HEK293 (cell line): ENCODE results near the gene DPP9.

ENCODE experiments used
- CTCF ChIP-seq: fragments of 450-650 bp; formaldehyde crosslinking; IDR thresholded peaks from 2 replicates; pipeline ENCODE4 v1.5.1; 2016; ENCODE audit warnings: missing biosample characterization, missing genetic modification characterization
- TCF7L2 ChIP-seq: IDR thresholded peaks from 2 replicates; pipeline ENCODE4 v1.6.1; 2011; ENCODE audit warnings: low read depth, mild to moderate bottlenecking, inconsistent platforms, low read length, moderate library complexity, borderline replicate concordance
- TRIM28 ChIP-seq: IDR thresholded peaks from 2 replicates; pipeline ENCODE4 v1.6.1; 2011; ENCODE audit warnings: low read length, control low read depth, borderline replicate concordance
- ZBTB26 ChIP-seq: fragments of 450-650 bp; formaldehyde crosslinking; optimal IDR thresholded peaks from 2 replicates; pipeline ENCODE3; 2016; ENCODE audit warnings: missing biosample characterization, mild to moderate bottlenecking, missing genetic modification characterization
- ZBTB8A ChIP-seq: fragments of 450-650 bp; formaldehyde crosslinking; IDR thresholded peaks from 2 replicates; pipeline ENCODE4 v1.5.1; 2016; ENCODE audit warnings: missing biosample characterization, missing genetic modification characterization
- ZNF114 ChIP-seq: fragments of 450-650 bp; formaldehyde crosslinking; IDR thresholded peaks from 2 replicates; pipeline ENCODE4 v1.5.0; 2017; ENCODE audit warnings: missing biosample characterization, missing genetic modification characterization
- ZNF274 ChIP-seq, 2 experiments: fragments of 200-500 bp in 1 of 2; fragments of 450-650 bp in 1 of 2; sonication (Bioruptor generic) in 1 of 2; formaldehyde crosslinking in 1 of 2; IDR thresholded peaks; 2 replicates each; pipeline versions ENCODE4 v1.5.1 to v1.6.1; 2014 to 2016; ENCODE audit warnings: borderline replicate concordance in 1 of 2, inconsistent platforms in 1 of 2, low read length in 1 of 2, missing biosample characterization in 1 of 2, missing genetic modification characterization in 1 of 2
- ZNF624 ChIP-seq: fragments of 450-650 bp; formaldehyde crosslinking; IDR thresholded peaks from 2 replicates; pipeline ENCODE4 v1.5.1; 2017; ENCODE audit warnings: missing biosample characterization, missing genetic modification characterization
- ZNF785 ChIP-seq: fragments of 450-650 bp; formaldehyde crosslinking; IDR thresholded peaks from 2 replicates; pipeline ENCODE4 v1.5.1; 2016; ENCODE audit warnings: missing biosample characterization, missing genetic modification characterization
- TF ChIP-seq, protein P1 (sequence below): fragments of 450-650 bp; formaldehyde crosslinking; IDR thresholded peaks from 2 replicates; pipeline ENCODE4 v1.5.1; 2016; ENCODE audit warnings: missing biosample characterization, missing genetic modification characterization

DNA sequence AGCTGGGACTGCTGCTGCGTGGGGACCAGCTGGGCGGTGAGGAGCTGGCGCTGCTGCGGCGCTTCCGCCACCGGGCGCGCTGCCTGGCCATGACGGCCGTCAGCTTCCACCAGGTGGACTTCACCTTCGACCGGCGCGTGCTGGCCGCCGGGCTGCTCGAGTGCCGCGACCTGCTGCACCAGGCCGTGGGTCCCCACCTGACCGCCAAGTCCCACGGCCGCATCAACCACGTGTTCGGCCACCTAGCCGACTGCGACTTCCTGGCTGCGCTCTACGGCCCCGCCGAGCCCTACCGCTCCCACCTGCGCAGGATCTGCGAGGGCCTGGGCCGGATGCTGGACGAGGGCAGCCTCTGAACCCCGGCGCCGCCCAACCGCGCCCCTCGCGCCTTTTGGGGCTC, 71.6 kb downstream of the DPP9 start:
- TF ChIP-seq TCF7L2 = no peak
- TF ChIP-seq, protein P1, sequence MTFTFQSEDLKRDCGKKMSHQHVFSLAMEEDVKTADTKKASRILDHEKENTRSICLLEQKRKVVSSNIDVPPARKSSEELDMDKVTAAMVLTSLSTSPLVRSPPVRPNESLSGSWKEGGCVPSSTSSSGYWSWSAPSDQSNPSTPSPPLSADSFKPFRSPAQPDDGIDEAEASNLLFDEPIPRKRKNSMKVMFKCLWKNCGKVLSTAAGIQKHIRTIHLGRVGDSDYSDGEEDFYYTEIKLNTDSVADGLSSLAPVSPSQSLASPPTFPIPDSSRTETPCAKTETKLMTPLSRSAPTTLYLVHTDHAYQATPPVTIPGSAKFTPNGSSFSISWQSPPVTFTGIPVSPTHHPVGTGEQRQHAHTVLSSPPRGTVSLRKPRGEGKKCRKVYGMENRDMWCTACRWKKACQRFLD (tag by site-specific recombination) = no peak
- no peak for TF ChIP-seq ZBTB26
- TF ChIP-seq ZBTB8A = no peak
- no peak for TF ChIP-seq CTCF (tag by site-specific recombination)
- no peak for TF ChIP-seq TRIM28
- no peak for TF ChIP-seq ZNF624 (tag by site-specific recombination)
- TF ChIP-seq ZNF114 = no peak
- no peak for TF ChIP-seq ZNF274 (IDR thresholded peaks at IDR 0.05; ENCODE audit: low read length)
- TF ChIP-seq ZNF274 (tag by site-specific recombination; IDR thresholded peaks at IDR 0.05; ENCODE audit: borderline replicate concordance) = no peak
- TF ChIP-seq ZNF785 (tag by site-specific recombination) = no peak
